Esophagus (tissue), 2 donors: ENCODE measurements around the gene WDFY4. TPM values are rescaled to one million over a fixed set of nuclear protein-coding genes. Genes with fewer than 3 reads are reported as not detected.

Experiments
- H3K27ac ChIP-seq, 2 donors: one replicate each; pipeline ENCODE4 v1.5.1; 2013; ENCODE audit warnings: low read depth in 2 of 2, mild to moderate bottlenecking in 2 of 2, inconsistent platforms in 1 of 2, low read length in 1 of 2, moderate library complexity in 1 of 2
- H3K27me3 ChIP-seq, 2 donors: one replicate each; pipeline ENCODE4 v1.6.1; 2013; ENCODE audit warnings: low read length in 2 of 2, control low read depth in 1 of 2, mild to moderate bottlenecking in 1 of 2; ENCODE audit not compliant: insufficient read depth in 2 of 2, control insufficient read depth in 1 of 2
- H3K36me3 ChIP-seq, 2 donors: one replicate each; pipeline ENCODE4 v1.6.1; 2013; ENCODE audit warnings: low read length in 1 of 2; ENCODE audit not compliant: control insufficient read depth in 2 of 2, insufficient read depth in 2 of 2
- H3K4me1 ChIP-seq, 2 donors: one replicate each; pipeline ENCODE4 v1.6.1; 2013; ENCODE audit warnings: low read length in 1 of 2; ENCODE audit not compliant: control insufficient read depth in 2 of 2, insufficient read depth in 2 of 2
- H3K4me3 ChIP-seq, 2 donors: one replicate each; pipeline ENCODE4 v1.5.1; 2013; ENCODE audit warnings: low read length in 2 of 2, mild to moderate bottlenecking in 2 of 2, low read depth in 1 of 2, moderate library complexity in 1 of 2
- H3K9me3 ChIP-seq, 2 donors: one replicate each; pipeline ENCODE4 v1.6.1; 2013; ENCODE audit warnings: mild to moderate bottlenecking in 2 of 2, low read depth in 1 of 2, low read length in 1 of 2, moderate library complexity in 1 of 2; ENCODE audit not compliant: control insufficient read depth in 2 of 2, insufficient read depth in 1 of 2
- WGBS, 2 donors: extraction: QIAGEN DNeasy Blood & Tissue Kit; methylation state at CpG; one replicate each; pipeline ENCODE4 v1.1.7; 2013; 5-methylcytosine and 5-hydroxymethylcytosine counted together
- polyA plus RNA-seq, 2 donors: library from polyadenylated mRNA; stranded (reverse); fragments of 200-250 nt; gene quantifications; one replicate each; pipeline ENCODE4 v1.2.3, GENCODE V29; 2013
- donor health status: healthy with polysubstance abuse.
- donor health status: Bipolar disorder and iron deficiency.

Gene WDFY4
- polyA plus RNA-seq, 2 donors: 0.43 to 0.79 TPM

GRCh38 chr10:48763403-48763965, 78.8 kb downstream of the WDFY4 start:
- no peak overlapping the region for H3K27ac ChIP-seq
- 84 to 86% methylated on average over 5 of the region's 5 CpGs for WGBS, 2 donors
- H3K36me3 ChIP-seq: no peaks in the 10 kb centered on the region
- H3K9me3 ChIP-seq: no peaks in the 10 kb centered on the region
- H3K4me3 ChIP-seq: no peak overlapping the region
- H3K4me1 ChIP-seq: no peaks in the 10 kb centered on the region
- no peaks in the 10 kb centered on the region for H3K27me3 ChIP-seq

- WGBS, 2 donors: 83 to 84% methylated on average over 4 of the region's 4 CpGs
- Histone ChIP-seq H3K27me3 (no peaks in the 10 kb centered on the region), H3K4me1 (no peaks in the 10 kb centered on the region), H3K4me3 (no peak overlapping the region), H3K36me3 (no peaks in the 10 kb centered on the region), H3K9me3 (no peaks in the 10 kb centered on the region), H3K27ac (no peak overlapping the region)
These were observed 79.8 kb downstream of the WDFY4 start for GRCh38 chr10:48764486-48764885.

DNA sequence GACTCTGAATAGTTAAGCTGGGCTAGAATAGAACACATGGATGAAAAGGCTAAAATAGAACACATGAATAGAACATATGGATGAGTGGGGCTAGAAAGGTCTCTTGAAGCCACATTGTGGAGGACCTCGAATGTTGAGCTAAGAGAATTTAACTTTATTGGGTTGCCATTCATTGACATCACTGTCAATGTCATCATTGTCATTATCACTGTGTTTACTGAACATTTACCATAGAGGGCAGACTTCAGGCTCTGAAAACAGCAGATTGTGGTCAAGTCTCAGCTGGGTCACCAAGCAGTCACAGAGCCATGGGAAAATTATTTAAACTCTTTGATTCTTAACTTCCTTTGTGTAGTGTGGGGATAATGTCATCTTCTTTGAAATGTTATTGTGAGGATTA, 80.4 kb downstream of the WDFY4 start:
- 79 to 88% methylated on average over 1 of the region's 1 CpG for WGBS, 2 donors

GRCh38 chr10:48765527-48765926, 80.9 kb downstream of the WDFY4 start:
- H3K9me3 ChIP-seq: no peaks in the 10 kb centered on the region
- no peaks in the 10 kb centered on the region for H3K36me3 ChIP-seq
- 76 to 90% methylated on average over 4 of the region's 4 CpGs for WGBS, 2 donors
- no peak overlapping the region for H3K27ac ChIP-seq
- H3K27me3 ChIP-seq: no peaks in the 10 kb centered on the region
- H3K4me3 ChIP-seq: no peak overlapping the region
- H3K4me1 ChIP-seq: no peaks in the 10 kb centered on the region

More for the DNA sequence above, 80.4 kb downstream of the WDFY4 start:
- H3K36me3 ChIP-seq: no peaks in the 10 kb centered on the region
- no peaks in the 10 kb centered on the region for H3K4me1 ChIP-seq
- no peak overlapping the region for H3K27ac ChIP-seq
- no peaks in the 10 kb centered on the region for H3K27me3 ChIP-seq
- H3K4me3 ChIP-seq: no peak overlapping the region
- no peaks in the 10 kb centered on the region for H3K9me3 ChIP-seq

DNA sequence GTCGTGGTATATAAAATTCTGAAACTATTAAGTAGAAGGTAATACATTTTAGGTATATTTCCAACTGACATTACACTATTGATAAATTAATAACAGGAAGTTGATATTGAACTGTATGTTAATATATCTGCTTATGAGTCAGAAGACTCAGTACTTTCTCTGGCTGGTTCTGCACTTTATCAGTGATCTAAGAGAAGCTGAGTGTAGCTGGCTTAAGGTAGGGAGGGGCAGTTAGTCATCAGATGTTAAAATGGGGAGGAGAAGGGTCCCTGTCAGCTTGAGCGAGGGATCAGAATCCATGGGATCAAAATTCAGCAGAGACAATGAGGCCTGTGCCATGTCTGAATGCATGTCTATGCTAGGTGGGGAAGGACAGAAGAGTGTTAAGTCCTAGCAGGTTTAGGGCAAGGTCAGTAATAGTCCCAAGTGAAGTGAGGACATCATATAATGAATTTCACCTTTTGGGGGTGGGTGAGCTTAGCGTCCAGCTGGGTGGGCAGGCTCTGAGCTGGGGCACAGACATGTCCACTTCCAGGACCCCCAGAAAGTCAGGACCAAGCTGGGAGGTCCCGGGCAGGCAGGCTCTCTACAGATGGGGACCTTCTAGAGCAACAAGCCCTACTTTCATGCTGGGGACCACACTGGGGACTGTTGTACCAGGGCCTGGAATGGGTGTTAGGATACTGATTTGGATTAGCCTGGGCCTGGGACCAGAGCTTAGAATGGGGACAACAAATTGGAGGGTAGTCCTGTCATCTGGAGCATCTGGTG, 82.9 kb downstream of the WDFY4 start:
- H3K36me3 ChIP-seq: no peaks in the 10 kb centered on the region
- H3K9me3 ChIP-seq: no peaks in the 10 kb centered on the region
- no peak overlapping the region for H3K27ac ChIP-seq
- H3K4me3 ChIP-seq: no peak overlapping the region
- H3K27me3 ChIP-seq: no peaks in the 10 kb centered on the region
- no peaks in the 10 kb centered on the region for H3K4me1 ChIP-seq
- WGBS, 2 donors: 83 to 86% methylated on average over 4 of the region's 4 CpGs

DNA sequence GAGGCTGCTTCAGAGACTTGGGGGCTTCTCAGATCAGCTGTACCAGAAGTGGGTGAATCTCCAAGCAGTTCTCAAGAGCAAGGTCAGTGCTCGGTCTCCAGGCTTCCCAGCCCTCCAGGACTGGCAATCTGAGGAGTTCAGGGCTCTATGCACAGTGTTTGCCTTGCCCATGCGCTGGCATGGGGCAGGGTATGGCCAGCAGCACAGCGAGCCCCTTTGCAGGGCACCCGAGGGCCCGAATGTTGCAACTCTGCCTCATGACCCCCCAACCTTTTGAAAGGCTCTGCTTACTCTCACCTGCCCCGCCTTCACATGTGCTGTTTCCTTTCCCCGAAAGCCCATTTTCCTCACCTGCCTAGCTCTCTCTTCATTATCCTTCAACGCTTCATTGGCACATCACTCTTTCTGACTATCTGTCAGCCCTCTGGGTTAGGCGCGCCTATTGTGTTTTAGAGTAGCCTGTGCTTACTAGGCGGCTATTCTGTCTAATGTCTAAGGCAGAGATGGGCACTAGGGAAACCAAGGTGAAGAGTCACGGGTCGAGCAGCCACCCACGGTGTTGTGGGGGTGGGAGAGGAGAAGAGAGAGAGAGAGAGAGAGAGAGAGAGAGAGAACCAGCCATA, 83.6 kb downstream of the WDFY4 start:
- WGBS, 2 donors: 79 to 87% methylated on average over 14 of the region's 14 CpGs
- Histone ChIP-seq H3K9me3 (no peaks in the 10 kb centered on the region), H3K27me3 (no peaks in the 10 kb centered on the region), H3K27ac (no peak overlapping the region), H3K4me3 (no peak overlapping the region), H3K36me3 (no peaks in the 10 kb centered on the region), H3K4me1 (no peaks in the 10 kb centered on the region)

DNA sequence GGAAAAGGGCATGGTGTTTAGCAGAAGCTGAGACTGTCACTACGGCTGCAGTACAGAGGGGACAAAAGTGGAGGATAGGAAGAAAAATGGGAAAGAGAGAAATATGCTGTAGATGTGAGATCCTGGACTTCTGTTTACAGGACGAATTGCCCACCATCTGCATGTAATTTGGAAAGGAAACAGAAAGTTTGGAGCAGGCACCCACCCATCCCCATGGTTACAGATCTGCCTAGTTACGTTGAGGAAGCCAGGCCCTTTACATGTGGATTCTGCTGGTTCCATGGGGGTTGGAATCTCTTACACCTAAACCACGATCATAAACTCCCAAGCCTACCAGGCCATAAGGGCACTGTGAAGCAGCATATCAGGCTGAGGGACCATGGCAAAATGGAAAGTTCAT, 84.3 kb downstream of the WDFY4 start:
- WGBS, 2 donors: 73 to 82% methylated on average over 4 of the region's 4 CpGs
- H3K36me3 ChIP-seq: no peaks in the 10 kb centered on the region

DNA sequence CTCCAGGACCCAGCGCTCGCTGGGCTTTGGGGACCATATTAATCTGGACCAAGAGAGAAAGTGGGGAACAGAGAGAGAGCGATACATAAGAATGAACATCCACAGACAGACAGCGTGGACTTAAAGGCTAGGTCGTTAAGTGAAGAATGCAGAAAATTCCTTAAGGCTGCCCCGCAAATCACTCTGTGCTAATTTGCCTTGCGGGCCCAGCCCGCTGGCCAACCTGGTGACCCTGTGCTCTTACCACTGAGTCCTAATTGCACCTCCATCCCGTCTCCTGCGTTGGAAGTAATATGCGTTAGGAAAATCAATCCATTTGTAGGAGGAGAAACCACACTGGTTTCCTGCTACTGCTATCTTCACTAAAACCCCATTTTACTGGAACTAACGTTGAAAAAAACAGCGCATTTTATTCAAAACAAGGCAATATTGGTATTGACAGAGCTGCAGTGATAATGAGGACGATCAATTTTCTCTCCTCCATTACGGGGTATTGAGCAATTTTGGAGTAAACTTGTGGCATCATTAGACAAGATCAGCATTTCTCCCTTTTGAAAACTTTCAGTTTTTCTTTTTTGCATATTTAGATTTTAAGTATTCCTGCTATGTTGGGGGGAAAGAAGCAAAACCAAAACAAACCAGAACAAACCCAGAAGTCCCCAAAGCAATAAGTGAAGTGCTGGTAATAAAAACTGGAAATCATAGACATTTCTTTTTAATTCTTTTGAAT, 85.2 kb downstream of the WDFY4 start:
- Histone ChIP-seq H3K27ac (no peak overlapping the region), H3K36me3 (no peaks in the 10 kb centered on the region), H3K4me3 (no peak overlapping the region), H3K9me3 (no peaks in the 10 kb centered on the region), H3K27me3 (no peaks in the 10 kb centered on the region), H3K4me1 (no peaks in the 10 kb centered on the region)
- 89 to 91% methylated on average over 15 of the region's 15 CpGs for WGBS, 2 donors

More for the DNA sequence above, 84.3 kb downstream of the WDFY4 start:
- Histone ChIP-seq H3K4me3 (no peak overlapping the region), H3K4me1 (no peaks in the 10 kb centered on the region), H3K27me3 (no peaks in the 10 kb centered on the region), H3K9me3 (no peaks in the 10 kb centered on the region), H3K27ac (no peak overlapping the region)

DNA sequence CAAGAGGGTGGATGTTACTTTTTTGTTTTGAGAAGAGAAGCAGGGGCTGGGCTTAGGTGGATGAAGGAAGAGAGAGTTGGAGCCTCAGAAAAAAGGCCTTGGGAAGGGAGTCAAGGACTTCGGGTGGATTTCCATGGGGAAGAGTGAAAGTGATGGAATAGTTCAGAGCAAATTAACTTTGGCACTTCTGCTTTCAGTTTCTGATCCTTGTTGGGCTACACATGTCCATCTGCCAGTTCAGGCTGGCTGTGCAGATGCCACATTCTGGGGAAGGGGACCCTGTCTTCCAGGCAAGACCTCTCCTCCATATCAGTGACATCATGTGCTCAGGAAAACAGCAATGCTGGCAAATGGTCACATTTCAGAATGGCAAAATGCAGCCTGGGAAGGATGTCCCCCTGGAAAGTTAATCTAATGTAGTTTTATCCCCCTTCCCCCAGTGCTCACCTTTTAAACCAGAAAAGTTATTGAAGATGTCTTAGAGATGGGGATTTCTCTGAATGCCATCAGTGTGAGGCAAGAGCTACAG, 86.0 kb downstream of the WDFY4 start:
- H3K27ac ChIP-seq: no peak overlapping the region
- no peaks in the 10 kb centered on the region for H3K4me1 ChIP-seq
- no peaks in the 10 kb centered on the region for H3K36me3 ChIP-seq
- no peaks in the 10 kb centered on the region for H3K9me3 ChIP-seq
- 41 to 71% methylated on average over 1 of the region's 1 CpG for WGBS, 2 donors
- no peaks in the 10 kb centered on the region for H3K27me3 ChIP-seq
- H3K4me3 ChIP-seq: no peak overlapping the region
